Thymus (tissue), 11 donors: ENCODE data around the gene RABGAP1. TPM values are rescaled to one million over a fixed set of nuclear protein-coding genes. Genes with fewer than 3 reads are reported as not detected.

ENCODE experiments used
- DNase-seq, 9 donors: peaks; one replicate each; pipeline ENCODE4 v3.0.0-alpha.2; 2013; ENCODE audit warnings: low spot score in 9 of 9, low read depth in 6 of 9, missing footprints in 1 of 9
- H3K27ac ChIP-seq, 2 donors: one replicate each; pipeline ENCODE4 v1.5.1; 2013; ENCODE audit warnings: control low read depth in 1 of 2, low read depth in 1 of 2, low read length in 1 of 2, mild to moderate bottlenecking in 1 of 2, moderate library complexity in 1 of 2
- H3K27me3 ChIP-seq, 2 donors: one replicate each; pipeline ENCODE4 v1.5.1; 2013; ENCODE audit warnings: low read length in 1 of 2; ENCODE audit not compliant: control insufficient read depth in 2 of 2, insufficient read depth in 1 of 2
- H3K36me3 ChIP-seq, 2 donors: one replicate each; pipeline ENCODE4 v1.5.1; 2013; ENCODE audit warnings: low read length in 1 of 2, mild to moderate bottlenecking in 1 of 2, moderate library complexity in 1 of 2; ENCODE audit not compliant: control insufficient read depth in 2 of 2, insufficient read depth in 2 of 2
- H3K4me1 ChIP-seq, 2 donors: one replicate each; pipeline ENCODE4 v1.5.1; 2013; ENCODE audit warnings: low read length in 2 of 2; ENCODE audit not compliant: control insufficient read depth in 2 of 2, insufficient read depth in 2 of 2
- H3K4me3 ChIP-seq, 2 donors: one replicate each; pipeline ENCODE4 v1.5.1; 2013; ENCODE audit warnings: low read length in 2 of 2, control low read depth in 1 of 2, mild to moderate bottlenecking in 1 of 2
- H3K9me3 ChIP-seq, 2 donors: one replicate each; pipeline ENCODE4 v1.5.1; 2013; ENCODE audit warnings: low read length in 1 of 2, mild to moderate bottlenecking in 1 of 2; ENCODE audit not compliant: control insufficient read depth in 2 of 2, insufficient read depth in 1 of 2
- WGBS: extraction: QIAGEN DNeasy Blood & Tissue Kit; methylation state at CpG from one replicate; pipeline ENCODE4 v1.1.7; 2013; 5-methylcytosine and 5-hydroxymethylcytosine counted together
- polyA plus RNA-seq: library from polyadenylated mRNA; stranded (reverse); fragments of 200-250 nt; gene quantifications from one replicate; pipeline ENCODE4 v1.2.3, GENCODE V29; 2013
- total RNA-seq: library from RNA; stranded (reverse); fragments of 120-200 nt; gene quantifications from one replicate; pipeline ENCODE4 v1.2.4, GENCODE V29; 2013
- donor health status: healthy.

RABGAP1 gene
- total and polyA plus RNA-seq, 2 donors: 17.4 to 18.1 TPM

DNA sequence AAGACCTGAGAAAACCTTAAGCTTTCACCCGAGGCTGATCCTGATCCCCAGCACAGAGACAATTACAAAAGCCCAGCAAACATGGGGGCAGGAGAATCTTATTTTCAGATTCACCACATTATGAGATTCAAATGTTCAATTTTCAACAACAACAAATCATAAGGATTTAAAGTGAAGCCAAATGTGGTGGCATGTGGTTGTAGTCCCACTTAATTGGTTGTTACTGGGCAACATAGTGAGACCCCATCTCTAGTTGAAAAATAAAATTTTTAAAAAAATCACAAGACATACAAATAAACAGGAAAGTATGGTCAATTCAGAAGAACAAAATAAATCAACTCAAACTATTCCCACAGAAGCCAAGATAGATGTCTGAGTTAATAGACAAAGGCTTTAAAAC is 3.9 kb upstream of the RABGAP1 start:
- Histone ChIP-seq H3K27ac (no peak overlapping the region), H3K4me1 (peaks cover 13 to 15% of the 10 kb centered on the region in 2 donors), H3K27me3 (no peaks in the 10 kb centered on the region), H3K4me3 (no peak overlapping the region), H3K36me3 (peaks cover 7 to 9% of the 10 kb centered on the region in 2 donors), H3K9me3 (peaks cover 0 to 1% of the 10 kb centered on the region in 2 donors)
- no peak for DNase-seq
- 96% methylated on average over 1 of the region's 1 CpG for WGBS

DNA sequence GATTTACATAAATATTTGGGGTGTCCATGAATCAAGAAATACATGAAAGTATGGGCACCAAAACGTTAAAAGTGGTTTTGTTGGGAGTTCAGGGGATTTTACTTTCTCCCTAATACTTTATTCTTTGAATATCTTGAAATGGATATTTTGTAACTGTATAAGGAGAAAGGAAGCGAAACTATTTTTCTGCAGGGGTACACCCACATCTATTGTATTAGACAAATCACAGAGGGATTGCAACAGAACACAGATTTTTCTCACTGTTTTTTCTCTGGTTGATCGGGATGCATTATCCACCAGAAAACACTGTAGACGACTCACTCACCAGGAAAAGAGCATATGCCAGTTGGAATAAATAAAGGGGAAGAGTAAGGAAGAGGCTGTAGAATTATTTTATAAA is 1.2 kb upstream of the RABGAP1 start:
- 96% methylated on average over 4 of the region's 4 CpGs for WGBS
- Histone ChIP-seq H3K36me3 (peaks cover 7 to 12% of the 10 kb centered on the region in 2 donors), H3K27ac (no peak overlapping the region), H3K27me3 (no peaks in the 10 kb centered on the region), H3K4me3 (no peak overlapping the region), H3K4me1 (peaks cover 9 to 14% of the 10 kb centered on the region in 2 donors), H3K9me3 (peaks cover 0 to 1% of the 10 kb centered on the region in 2 donors)
- no peak for DNase-seq

DNA sequence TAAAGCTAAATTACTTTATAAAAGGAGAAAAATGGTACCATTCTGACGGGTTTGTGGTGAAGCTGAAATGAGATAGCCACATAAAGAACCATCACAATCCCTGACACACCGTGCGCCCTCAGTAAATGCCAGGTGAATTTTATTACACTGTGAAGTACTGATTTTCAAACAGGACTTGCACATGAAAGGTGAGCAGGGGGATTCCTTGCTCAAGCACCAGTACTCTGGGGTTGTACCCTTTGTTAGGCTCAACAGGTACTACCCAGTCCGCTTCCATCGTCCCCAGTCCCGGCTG is 419 bp upstream of the RABGAP1 start:
- Histone ChIP-seq H3K36me3 (peaks cover 7 to 12% of the 10 kb centered on the region in 2 donors), H3K4me3 (peak overlapping the region; percentile 87 to 89), H3K9me3 (peaks cover 0 to 1% of the 10 kb centered on the region in 2 donors), H3K27ac (peak overlapping the region; percentile 40 to 86), H3K4me1 (peaks cover 9 to 14% of the 10 kb centered on the region in 2 donors), H3K27me3 (no peaks in the 10 kb centered on the region)
- WGBS: 36% methylated on average over 6 of the region's 6 CpGs
- no peak for DNase-seq

DNA sequence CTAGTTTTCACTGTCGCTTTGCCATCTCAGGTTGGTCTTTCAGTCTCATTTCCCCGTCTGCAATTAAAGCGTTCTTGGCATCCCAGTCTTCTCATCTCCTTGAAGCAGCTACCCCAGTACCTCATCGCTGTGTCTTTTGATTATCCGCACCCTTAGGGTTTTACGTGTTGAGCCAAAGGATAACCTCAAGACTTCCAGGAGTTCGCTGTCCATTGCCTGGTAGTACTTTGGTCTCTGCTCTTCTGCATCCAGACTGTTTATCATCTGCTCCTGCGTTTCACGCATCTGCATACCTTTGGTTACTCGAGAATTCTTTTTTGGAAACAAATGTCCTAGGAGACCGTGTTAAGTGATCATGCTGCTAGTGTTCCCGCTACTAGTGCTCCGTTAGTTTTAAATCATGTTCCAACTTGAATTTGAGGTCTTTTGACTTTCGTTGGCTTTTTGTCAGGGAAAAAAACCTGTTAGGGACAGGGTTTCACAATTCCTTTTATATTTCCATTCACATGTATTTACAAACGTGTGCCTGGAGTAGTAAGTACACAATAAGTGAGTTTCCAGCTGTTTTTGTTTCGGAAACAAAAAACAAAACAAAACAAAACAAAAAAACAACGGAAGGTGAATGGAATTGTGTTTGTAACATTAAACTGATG is 888 bp downstream of the RABGAP1 start:
- peak in 4 of 9 donors; percentile 13 to 47 (median 38) for DNase-seq
- Histone ChIP-seq H3K36me3 (peaks cover 2 to 7% of the 10 kb centered on the region in 2 donors), H3K4me3 (peak overlapping the region; percentile 87 to 89), H3K9me3 (peaks cover 0 to 1% of the 10 kb centered on the region in 2 donors), H3K27me3 (no peaks in the 10 kb centered on the region), H3K4me1 (peaks cover 9 to 14% of the 10 kb centered on the region in 2 donors), H3K27ac (peak overlapping the region; percentile 92 to 96)
- 23% methylated on average over 17 of the region's 17 CpGs for WGBS

DNA sequence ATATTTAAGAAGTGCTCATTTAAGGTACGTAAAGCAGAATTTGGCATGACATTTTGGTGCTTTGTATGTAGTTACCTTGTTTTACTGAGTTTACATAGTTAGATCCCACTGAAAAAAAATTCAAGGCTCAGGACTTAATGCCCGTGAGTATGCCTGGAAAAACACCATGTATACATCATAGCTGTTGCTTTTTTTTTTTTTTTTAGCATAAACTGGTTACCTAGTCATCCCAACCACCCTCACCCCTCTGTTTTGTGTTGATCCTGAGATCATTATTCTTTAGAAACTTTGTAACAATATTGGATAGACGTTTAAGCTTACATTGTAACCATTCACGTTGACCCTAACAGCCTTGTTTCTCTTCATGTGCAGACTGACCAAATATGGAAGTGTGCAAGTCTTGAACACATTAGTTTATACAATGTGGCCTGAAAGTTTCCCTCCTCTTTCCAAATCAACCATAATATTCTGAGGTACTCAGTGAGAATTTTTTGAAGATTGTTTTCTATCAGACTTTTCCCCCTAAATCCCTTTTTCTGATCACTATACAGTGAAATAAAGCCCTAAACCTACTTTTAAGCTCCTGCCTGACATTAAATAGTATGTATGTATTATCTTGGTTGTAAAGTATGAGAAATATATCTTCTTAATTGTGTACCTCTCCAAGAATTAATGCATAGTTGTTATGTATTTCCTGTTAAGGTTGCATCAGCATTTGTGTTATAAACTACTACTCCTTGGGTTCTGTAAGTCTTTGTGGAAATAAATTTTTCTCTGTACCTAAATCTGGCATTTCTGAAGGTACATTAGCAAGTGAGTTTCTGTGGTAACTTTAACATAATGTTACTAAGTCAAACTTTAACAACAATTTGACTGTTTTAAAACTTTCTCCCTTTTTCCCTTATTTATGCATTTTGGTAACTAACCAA is 4.4 kb downstream of the RABGAP1 start:
- Histone ChIP-seq H3K9me3 (peaks cover 0 to 1% of the 10 kb centered on the region in 2 donors), H3K36me3 (peaks cover 0 to 3% of the 10 kb centered on the region in 2 donors), H3K4me1 (peaks cover 8 to 12% of the 10 kb centered on the region in 2 donors), H3K27ac (no peak overlapping the region), H3K4me3 (no peak overlapping the region), H3K27me3 (no peaks in the 10 kb centered on the region)
- 94% methylated on average over 4 of the region's 4 CpGs for WGBS
- no peak for DNase-seq

DNA sequence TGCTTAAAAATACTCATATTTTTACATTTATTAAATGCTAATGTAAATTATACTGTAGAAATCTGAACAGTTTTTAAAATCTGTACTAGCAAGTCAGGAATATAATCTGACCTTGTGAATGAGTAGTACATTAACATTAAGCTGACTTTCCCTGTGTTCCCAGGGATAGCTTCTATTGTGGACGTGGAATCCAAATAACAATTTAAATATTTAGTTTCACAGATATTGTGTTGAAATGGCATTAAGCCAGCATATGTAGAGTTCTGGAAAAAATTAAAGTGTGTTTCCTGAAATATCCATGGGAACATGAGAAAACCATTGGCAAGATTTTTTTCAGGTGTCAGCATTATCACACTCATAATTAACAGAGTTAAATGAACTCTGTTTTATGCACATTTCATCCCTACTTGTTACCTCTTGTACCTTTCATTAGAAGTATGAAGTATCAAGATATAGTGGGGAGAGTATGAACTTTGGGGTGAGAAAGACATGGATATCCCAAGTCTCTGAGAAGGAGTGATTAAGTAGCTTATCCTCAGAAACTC is 5.7 kb downstream of the RABGAP1 start:
- Histone ChIP-seq H3K4me1 (peaks cover 3 to 6% of the 10 kb centered on the region in 2 donors), H3K27me3 (no peaks in the 10 kb centered on the region), H3K36me3 (peaks cover 0 to 3% of the 10 kb centered on the region in 2 donors), H3K4me3 (no peak overlapping the region), H3K9me3 (no peaks in the 10 kb centered on the region), H3K27ac (no peak overlapping the region)
- 91% methylated on average over 1 of the region's 1 CpG for WGBS
- DNase-seq: no peak

DNA sequence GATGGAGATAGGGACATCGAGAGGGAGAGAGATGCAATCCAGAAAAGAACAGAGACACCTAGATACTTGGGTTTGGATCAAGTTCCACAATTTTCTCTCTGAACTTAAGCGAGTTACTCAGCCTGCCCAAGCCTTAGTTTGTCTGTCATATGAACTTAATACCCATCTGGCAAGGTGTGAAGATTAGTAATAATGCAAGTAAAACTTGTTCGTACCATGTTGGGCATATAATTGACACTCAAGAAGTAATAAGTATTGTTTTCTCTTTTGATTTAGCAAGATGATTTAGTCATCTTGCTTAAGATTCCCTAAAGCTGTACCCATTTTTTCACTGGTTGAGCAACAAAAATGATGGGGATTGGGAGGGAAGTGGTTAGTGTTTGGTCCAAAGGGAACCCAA is 7.5 kb downstream of the RABGAP1 start:
- Histone ChIP-seq H3K27ac (no peak overlapping the region), H3K36me3 (peaks cover 0 to 3% of the 10 kb centered on the region in 2 donors), H3K4me3 (no peak overlapping the region), H3K4me1 (no peaks in the 10 kb centered on the region), H3K9me3 (no peaks in the 10 kb centered on the region), H3K27me3 (no peaks in the 10 kb centered on the region)
- DNase-seq: no peak
- WGBS: 95% methylated on average over 3 of the region's 3 CpGs

DNA sequence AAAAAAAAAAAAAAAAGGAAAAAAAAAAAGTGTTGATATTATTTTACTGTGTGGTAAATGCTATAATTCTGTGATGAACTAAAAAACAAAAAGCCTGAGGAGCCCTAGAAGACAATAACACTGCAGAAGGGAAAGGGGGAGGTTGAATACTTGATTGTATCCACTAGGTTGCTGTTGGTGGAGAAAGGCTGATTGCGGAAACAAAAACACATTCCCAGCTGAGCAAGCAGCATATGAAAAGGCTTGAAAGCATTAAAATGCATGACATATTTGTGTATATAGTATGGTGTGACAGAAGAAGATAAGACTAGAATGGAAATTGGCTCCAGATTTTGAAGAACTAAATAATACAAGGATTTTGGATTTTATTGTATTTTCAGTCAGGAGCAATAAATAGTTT is 8.9 kb downstream of the RABGAP1 start:
- H3K4me3 ChIP-seq: no peak overlapping the region
- no peak for DNase-seq
- no peaks in the 10 kb centered on the region for H3K4me1 ChIP-seq
- no peaks in the 10 kb centered on the region for H3K36me3 ChIP-seq
- no peak overlapping the region for H3K27ac ChIP-seq
- 97% methylated on average over 1 of the region's 1 CpG for WGBS
- H3K9me3 ChIP-seq: no peaks in the 10 kb centered on the region
- no peaks in the 10 kb centered on the region for H3K27me3 ChIP-seq

DNA sequence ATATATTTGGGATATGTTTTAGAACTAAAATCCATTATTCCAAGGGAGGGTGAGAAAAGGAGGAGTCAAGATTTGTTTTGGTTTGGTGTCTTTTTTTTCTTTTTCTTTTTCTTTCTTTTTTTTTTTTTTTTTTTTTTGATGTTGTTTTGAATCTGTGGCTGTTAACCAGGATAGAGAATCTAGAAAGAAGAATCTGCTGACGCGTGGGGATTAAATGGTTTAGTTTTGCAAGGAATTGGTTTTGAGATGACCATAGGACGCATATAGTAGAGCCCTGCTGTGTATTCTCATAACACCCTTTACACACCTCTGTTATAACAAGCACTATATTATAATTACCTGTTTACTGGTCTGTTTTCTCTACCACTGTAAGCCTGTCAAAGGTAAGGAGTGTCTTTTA is 9.4 kb downstream of the RABGAP1 start:
- no peaks in the 10 kb centered on the region for H3K9me3 ChIP-seq
- DNase-seq: no peak
- no peaks in the 10 kb centered on the region for H3K36me3 ChIP-seq
- no peak overlapping the region for H3K27ac ChIP-seq
- H3K27me3 ChIP-seq: no peaks in the 10 kb centered on the region
- WGBS: 95% methylated on average over 3 of the region's 3 CpGs
- no peaks in the 10 kb centered on the region for H3K4me1 ChIP-seq
- no peak overlapping the region for H3K4me3 ChIP-seq
